Measurements from ENCODE around the gene FCSK.

Gene FCSK

GRCh38 chr16:70440009-70440692, 14.2 kb upstream of the FCSK start:
- no peaks in the 10 kb centered on the region for H3K27me3 ChIP-seq (ENCODE audit: control insufficient read depth, insufficient read depth, low read length)
- H3K27ac ChIP-seq, result no peak overlapping the region
- H3K4me3 ChIP-seq (ENCODE audit: low read depth, low read length), result no peak overlapping the region
- H2AFZ ChIP-seq, result peak overlapping the region; percentile 95
- TF ChIP-seq CTCF (IDR thresholded peaks at IDR 0.05), result no peak
- H3K4me1 ChIP-seq, result peaks cover 24% of the 10 kb centered on the region
- H3K79me2 ChIP-seq, result peaks cover 5% of the 10 kb centered on the region
- no peak overlapping the region for H3K9ac ChIP-seq
- no peaks in the 10 kb centered on the region for H3K36me3 ChIP-seq (ENCODE audit: control insufficient read depth, insufficient read depth, low read length)
- peak overlapping the region; percentile 89 for H3K4me2 ChIP-seq (ENCODE audit: low read length)
- H3K9me3 ChIP-seq (ENCODE audit: control insufficient read depth, low read length), result no peaks in the 10 kb centered on the region

GRCh38 chr16:70441406-70441990, 12.9 kb upstream of the FCSK start:
- Histone ChIP-seq H3K27ac (no peak overlapping the region), H2AFZ (no peak overlapping the region), H3K27me3 (ENCODE audit: control insufficient read depth, insufficient read depth, low read length) (no peaks in the 10 kb centered on the region), H3K36me3 (ENCODE audit: control insufficient read depth, insufficient read depth, low read length) (no peaks in the 10 kb centered on the region), H3K9me3 (ENCODE audit: control insufficient read depth, low read length) (no peaks in the 10 kb centered on the region), H3K9ac (no peak overlapping the region), H3K4me1 (peaks cover 17% of the 10 kb centered on the region), H3K79me2 (peaks cover 3% of the 10 kb centered on the region), H3K4me2 (ENCODE audit: low read length) (no peak overlapping the region), H3K4me3 (ENCODE audit: low read depth, low read length) (no peak overlapping the region)
- no peak for TF ChIP-seq CTCF (IDR thresholded peaks at IDR 0.05)

GRCh38 chr16:70442344-70442743, 12.1 kb upstream of the FCSK start:
- no peaks in the 10 kb centered on the region for H3K79me2 ChIP-seq
- H3K4me1 ChIP-seq, result peaks cover 11% of the 10 kb centered on the region
- H3K27ac ChIP-seq, result no peak overlapping the region
- H3K27me3 ChIP-seq (ENCODE audit: control insufficient read depth, insufficient read depth, low read length), result no peaks in the 10 kb centered on the region
- no peak overlapping the region for H3K4me2 ChIP-seq (ENCODE audit: low read length)
- H3K9me3 ChIP-seq (ENCODE audit: control insufficient read depth, low read length), result no peaks in the 10 kb centered on the region
- TF ChIP-seq CTCF (IDR thresholded peaks at IDR 0.05), result no peak
- no peaks in the 10 kb centered on the region for H3K36me3 ChIP-seq (ENCODE audit: control insufficient read depth, insufficient read depth, low read length)
- H3K9ac ChIP-seq, result no peak overlapping the region
- H2AFZ ChIP-seq, result no peak overlapping the region
- H3K4me3 ChIP-seq (ENCODE audit: low read depth, low read length), result no peak overlapping the region

GRCh38 chr16:70444249-70445063, 9.9 kb upstream of the FCSK start:
- no peak for TF ChIP-seq CTCF (IDR thresholded peaks at IDR 0.05)
- H3K4me3 ChIP-seq (ENCODE audit: low read depth, low read length), result no peak overlapping the region

More at GRCh38 chr16:70444249-70445063, 9.9 kb upstream of the FCSK start:
- Histone ChIP-seq H3K9me3 (ENCODE audit: control insufficient read depth, low read length) (no peaks in the 10 kb centered on the region), H3K4me1 (peaks cover 7% of the 10 kb centered on the region), H3K27me3 (ENCODE audit: control insufficient read depth, insufficient read depth, low read length) (no peaks in the 10 kb centered on the region), H3K27ac (no peak overlapping the region), H3K4me2 (ENCODE audit: low read length) (no peak overlapping the region), H3K36me3 (ENCODE audit: control insufficient read depth, insufficient read depth, low read length) (no peaks in the 10 kb centered on the region), H3K9ac (no peak overlapping the region), H2AFZ (no peak overlapping the region), H3K79me2 (no peaks in the 10 kb centered on the region)
